CD14-positive monocyte (primary cell): ENCODE measurements around the gene LAMB2. TPM values are rescaled to one million over a fixed set of nuclear protein-coding genes. Genes with fewer than 3 reads are reported as not detected.

Experiments used
- DNase-seq, 3 donors: peaks; one replicate each; pipeline ENCODE4 v3.0.0-alpha.2; 2011 to 2022
- H2AFZ ChIP-seq: 2 replicates; pipeline ENCODE4 v1.6.0; 2012; ENCODE audit warnings: mild to moderate bottlenecking, low read depth, low read length, inconsistent platforms; ENCODE audit not compliant: insufficient read depth, poor library complexity, severe bottlenecking
- H3K27ac ChIP-seq, 2 donors: 1 replicate in 1 of 2; 2 replicates in 1 of 2; pipeline ENCODE4 v1.5.1; 2012 to 2013; ENCODE audit warnings: low read length in 2 of 2, control low read depth in 1 of 2, inconsistent platforms in 1 of 2, low read depth in 1 of 2, mild to moderate bottlenecking in 1 of 2
- H3K27me3 ChIP-seq, 2 donors: one replicate each; pipeline versions ENCODE4 v1.6.0 to v1.6.1; 2011 to 2013; ENCODE audit warnings: low read length in 2 of 2; ENCODE audit not compliant: control insufficient read depth in 2 of 2, insufficient read depth in 2 of 2
- H3K36me3 ChIP-seq, 2 donors: replicated peaks in 1 of 2; 1 replicate in 1 of 2; 2 replicates in 1 of 2; pipeline versions ENCODE4 v1.5.1 to v1.6.1; 2012 to 2013; ENCODE audit warnings: low read length in 2 of 2, control low read depth in 1 of 2, inconsistent platforms in 1 of 2, mild to moderate bottlenecking in 1 of 2; ENCODE audit not compliant: insufficient read depth in 2 of 2, control insufficient read depth in 1 of 2
- H3K4me1 ChIP-seq, 2 donors: 1 replicate in 1 of 2; 2 replicates in 1 of 2; pipeline versions ENCODE4 v1.5.1 to v1.6.1; 2012 to 2013; ENCODE audit warnings: low read length in 2 of 2, control low read depth in 1 of 2, inconsistent platforms in 1 of 2, mild to moderate bottlenecking in 1 of 2, moderate library complexity in 1 of 2; ENCODE audit not compliant: insufficient read depth in 2 of 2, control insufficient read depth in 1 of 2
- H3K4me2 ChIP-seq: replicated peaks from 2 replicates; pipeline ENCODE3; 2012; ENCODE audit warnings: low read length, moderate library complexity, mild to moderate bottlenecking; ENCODE audit not compliant: poor library complexity, severe bottlenecking; ENCODE audit errors: extremely low read depth
- H3K4me3 ChIP-seq, 3 experiments: fragments of 200-600 bp in 1 of 3; sonication (generic) in 1 of 3; replicated peaks in 1 of 3; 1 replicate in 2 of 3; 2 replicates in 1 of 3; pipeline ENCODE4 v1.5.1; 2011 to 2013; ENCODE audit warnings: low read length in 3 of 3, mild to moderate bottlenecking in 3 of 3, control low read depth in 2 of 3, low read depth in 2 of 3, inconsistent platforms in 1 of 3, moderate library complexity in 1 of 3
- H3K79me2 ChIP-seq: 2 replicates; pipeline ENCODE4 v1.6.0; 2012; ENCODE audit warnings: mild to moderate bottlenecking, control low read depth, inconsistent platforms, low read length, moderate library complexity; ENCODE audit not compliant: insufficient read depth
- H3K9ac ChIP-seq: 2 replicates; pipeline ENCODE4 v1.6.0; 2017; ENCODE audit warnings: low read length, mild to moderate bottlenecking; ENCODE audit not compliant: insufficient read depth, poor library complexity, severe bottlenecking
- H3K9me3 ChIP-seq, 2 donors: replicated peaks in 1 of 2; 1 replicate in 1 of 2; 2 replicates in 1 of 2; pipeline versions ENCODE4 v1.5.1 to v1.6.1; 2012 to 2013; ENCODE audit warnings: low read length in 2 of 2, control low read depth in 1 of 2; ENCODE audit not compliant: control insufficient read depth in 1 of 2, insufficient read depth in 1 of 2
- H4K20me1 ChIP-seq: 2 replicates; pipeline ENCODE4 v1.6.0; 2012; ENCODE audit warnings: mild to moderate bottlenecking, low read length, control low read depth, moderate library complexity; ENCODE audit not compliant: insufficient read depth
- H3K27ac Mint-ChIP-seq, 7 donors: one replicate each; pipeline ENCODE4 v1.8.0; 2020; ENCODE audit warnings: mild to moderate bottlenecking in 7 of 7, mixed read lengths in 7 of 7, moderate library complexity in 6 of 7, inconsistent platforms in 2 of 7
- H3K27me3 Mint-ChIP-seq, 3 donors: one replicate each; pipeline ENCODE4 v1.8.0; 2021 to 2022; ENCODE audit warnings: low read depth in 3 of 3, mild to moderate bottlenecking in 3 of 3, mixed read lengths in 3 of 3, moderate library complexity in 3 of 3, inconsistent platforms in 1 of 3
- H3K36me3 Mint-ChIP-seq, 2 donors: one replicate each; pipeline ENCODE4 v1.8.0; 2020; ENCODE audit warnings: mixed read lengths in 2 of 2, inconsistent platforms in 1 of 2, mild to moderate bottlenecking in 1 of 2
- H3K4me1 Mint-ChIP-seq: one replicate; pipeline ENCODE4 v1.8.0; 2020; ENCODE audit warnings: mild to moderate bottlenecking, mixed read lengths
- H3K4me3 Mint-ChIP-seq, 2 donors: one replicate each; pipeline ENCODE4 v1.8.0; 2020; ENCODE audit warnings: mild to moderate bottlenecking in 2 of 2, mixed read lengths in 2 of 2, moderate library complexity in 1 of 2
- H3K9me3 Mint-ChIP-seq, 7 donors: one replicate each; pipeline ENCODE4 v1.8.0; 2020 to 2022; ENCODE audit warnings: mixed read lengths in 7 of 7, mild to moderate bottlenecking in 6 of 7, moderate library complexity in 6 of 7, inconsistent platforms in 2 of 7
- CTCF ChIP-seq: fragments of 200-600 bp; IDR thresholded peaks from one replicate; pipeline ENCODE4 v1.8.0; 2022; ENCODE audit warnings: antibody characterized with exemption, mild to moderate bottlenecking
- WGBS: methylation state at CpG from one replicate; pipeline ENCODE4 v1.1.5; 2013; ENCODE audit warnings: missing lambda C conversion rate; ENCODE audit not compliant: insufficient coverage; 5-methylcytosine and 5-hydroxymethylcytosine counted together
- intact Hi-C, 2 donors: fragments of 100-400 bp; cut with micrococcal nuclease; formaldehyde crosslinking; loops; one replicate each; pipeline versions ENCODE4 v1.15.0 to v1.15.1; 2023
- polyA plus RNA-seq, 3 donors: library from polyadenylated mRNA; depleted of rRNA in 1 of 3; unstranded in 2 of 3; stranded (reverse) in 1 of 3; fragments of 300-500 nt in 2 of 3; fragments of >200 nt in 1 of 3; fragmentation: Illumina TruSeq in 2 of 3; gene quantifications; 1 replicate in 2 of 3; 2 replicates in 1 of 3; pipeline ENCODE4 v1.2.3, GENCODE V29; 2012 to 2021

Gene LAMB2
- polyA plus RNA-seq, 3 donors: 4.0 to 59.3 (median 7.6) TPM

GRCh38 chr3:49166752-49167556 is 34.1 kb upstream of the LAMB2 start:
- peaks cover 15 to 34% of the 10 kb centered on the region in 2 donors for H3K36me3 Mint-ChIP-seq
- no peak for TF ChIP-seq CTCF
- peak overlapping the region; percentile 99 for H2AFZ ChIP-seq
- peaks cover 0 to 17% (median 7%) of the 10 kb centered on the region in 7 donors for H3K9me3 Mint-ChIP-seq
- peak overlapping the region in 1 of 2 donors; percentile 80 for H3K27ac ChIP-seq
- H3K4me1 ChIP-seq: peaks cover 32 to 54% of the 10 kb centered on the region in 2 donors
- H3K36me3 ChIP-seq: peaks cover 13 to 23% of the 10 kb centered on the region in 2 donors
- H3K79me2 ChIP-seq: peaks cover 33% of the 10 kb centered on the region
- intact Hi-C loops: no loop called here
- H3K4me1 Mint-ChIP-seq: peaks cover 31% of the 10 kb centered on the region
- H3K4me3 ChIP-seq: peak overlapping the region in 1 of 3 experiments; percentile 84
- H3K9ac ChIP-seq: peak overlapping the region; percentile 72
- peaks cover 0 to 7% of the 10 kb centered on the region in 2 donors for H3K9me3 ChIP-seq
- peak overlapping the region; percentile 78 to 86 for H3K4me3 Mint-ChIP-seq
- H4K20me1 ChIP-seq: peaks cover 26% of the 10 kb centered on the region
- H3K27ac Mint-ChIP-seq: peak overlapping the region in 5 of 7 donors; percentile 88 to 96 (median 91)
- no peak for DNase-seq
- 100% methylated on average over 2 of the region's 6 CpGs for WGBS
- peak overlapping the region; percentile 80 for H3K4me2 ChIP-seq
- no peaks in the 10 kb centered on the region for H3K27me3 ChIP-seq
- peaks cover 0 to 9% (median under 1%) of the 10 kb centered on the region in 3 donors for H3K27me3 Mint-ChIP-seq

- Histone ChIP-seq H2AFZ (peak within 1 kb of the TSS; percentile 99), H3K9me3 (peaks cover 0 to 7% of the 10 kb centered on the region in 2 donors), H3K27ac (peak within 1 kb of the TSS; percentile 63 to 80), H3K9ac (peak within 1 kb of the TSS; percentile 72), H3K36me3 (peaks cover 13 to 30% of the 10 kb centered on the region in 2 donors), H3K27me3 (no peaks in the 10 kb centered on the region), H3K79me2 (peaks cover 40% of the 10 kb centered on the region), H3K4me1 (peaks cover 31 to 53% of the 10 kb centered on the region in 2 donors), H4K20me1 (peaks cover 34% of the 10 kb centered on the region), H3K4me3 (peak within 1 kb of the TSS; percentile 66 to 88 (median 84)), H3K4me2 (peak within 1 kb of the TSS; percentile 80)
- intact Hi-C loops: no loop called here
- H3K4me1 Mint-ChIP-seq: peaks cover 33% of the 10 kb centered on the region
- 3% methylated on average over 54 of the region's 69 CpGs for WGBS
- peak; percentile 67 to 71 (median 68) for DNase-seq
- peaks cover 0 to 9% (median 0%) of the 10 kb centered on the region in 3 donors for H3K27me3 Mint-ChIP-seq
- peaks cover 0 to 17% (median 7%) of the 10 kb centered on the region in 7 donors for H3K9me3 Mint-ChIP-seq
- H3K36me3 Mint-ChIP-seq: peaks cover 19 to 43% of the 10 kb centered on the region in 2 donors
- peak within 1 kb of the TSS; percentile 85 to 91 for H3K4me3 Mint-ChIP-seq
- no peak for TF ChIP-seq CTCF
- H3K27ac Mint-ChIP-seq: peak within 1 kb of the TSS; percentile 85 to 96 (median 90)
Measured at GRCh38 chr3:49165771-49166751, 33.2 kb upstream of the LAMB2 start, which contains the start of gene CCDC71. TSS of gene CCDC71 (minus strand) at chr3:49166331. CDS start at chr3:49164208, 2,123 bp downstream.
